GM19324 (cell line): Measurements from ENCODE around the gene FASTK.

Experiments used
- ATAC-seq: cut with Tn5 transposase; IDR thresholded peaks from one replicate; pipeline ENCODE4 v1.9.1; 2021; ENCODE audit warnings: mild to moderate bottlenecking, moderate library complexity; ENCODE audit not compliant: unreplicated experiment, low FRiP score

Gene FASTK

GRCh38 chr7:151118108-151119054 lies 37.8 kb upstream of the FASTK start:
- no peak for ATAC-seq

- ATAC-seq = no peak
Measured at GRCh38 chr7:151117565-151117964, 37.0 kb upstream of the FASTK start.

GRCh38 chr7:151116603-151117440 lies 36.2 kb upstream of the FASTK start:
- no peak for ATAC-seq

- no peak for ATAC-seq
Measured at GRCh38 chr7:151115836-151116418, 35.3 kb upstream of the FASTK start.

GRCh38 chr7:151115121-151115835 lies 34.7 kb upstream of the FASTK start:
- no peak for ATAC-seq

GRCh38 chr7:151114151-151115090 lies 33.8 kb upstream of the FASTK start:
- no peak for ATAC-seq

GRCh38 chr7:151113344-151114150 lies 32.9 kb upstream of the FASTK start:
- no peak for ATAC-seq

GRCh38 chr7:151110941-151111645 lies 30.5 kb upstream of the FASTK start:
- ATAC-seq = peak; percentile 73

- no peak for ATAC-seq
Measured at GRCh38 chr7:151110236-151110940, 29.8 kb upstream of the FASTK start.

- no peak for ATAC-seq
Measured at GRCh38 chr7:151109094-151110048, 28.8 kb upstream of the FASTK start.

- no peak for ATAC-seq
Measured at GRCh38 chr7:151107882-151108281, 27.3 kb upstream of the FASTK start.

- ATAC-seq = no peak
Measured at GRCh38 chr7:151104411-151105235, 24.0 kb upstream of the FASTK start.

- ATAC-seq = no peak
Measured at GRCh38 chr7:151103973-151104372, 23.4 kb upstream of the FASTK start.

GRCh38 chr7:151102991-151103390 lies 22.4 kb upstream of the FASTK start:
- ATAC-seq = no peak
